Brain microvascular endothelial cell (primary cell): ENCODE results near the gene THSD8.
A peak's percentile ranks its signal among the peaks of the same experiment; 100 is the strongest.

Experiments used
- DNase-seq: peaks from one replicate; pipeline ENCODE4 v3.0.0-alpha.2; 2020
- H3K27ac ChIP-seq: fragments of 250-450 bp; sonication (Bioruptor Pico); 2 replicates; pipeline ENCODE4 v1.5.1; 2020; ENCODE audit warnings: mild to moderate bottlenecking, moderate library complexity
- H3K27me3 ChIP-seq: fragments of 250-450 bp; sonication (Bioruptor Pico); replicated peaks from 2 replicates; pipeline ENCODE4 v1.5.1; 2020; ENCODE audit warnings: mild to moderate bottlenecking
- H3K36me3 ChIP-seq: fragments of 250-450 bp; sonication (Bioruptor Pico); replicated peaks from 2 replicates; pipeline ENCODE4 v1.5.1; 2020; ENCODE audit warnings: mild to moderate bottlenecking
- H3K4me3 ChIP-seq: 2 replicates; pipeline ENCODE4 v1.5.1; 2011; ENCODE audit warnings: low read depth, mild to moderate bottlenecking, control low read depth, low read length, moderate library complexity
- in situ Hi-C: cut with HindIII; loops from 2 replicates; pipeline ENCODE4 v1.10.0; 2017; ENCODE audit warnings: low sequenced_read_pairs, low pct_ligation_motif_present
- TF ChIP-seq, protein P1 (sequence below): IDR thresholded peaks from 2 replicates; pipeline ENCODE4 v1.5.1; 2011; ENCODE audit warnings: low read depth, mild to moderate bottlenecking, moderate library complexity, low read length, control low read depth, inconsistent platforms; ENCODE audit errors: missing control alignments

The THSD8 gene

DNA sequence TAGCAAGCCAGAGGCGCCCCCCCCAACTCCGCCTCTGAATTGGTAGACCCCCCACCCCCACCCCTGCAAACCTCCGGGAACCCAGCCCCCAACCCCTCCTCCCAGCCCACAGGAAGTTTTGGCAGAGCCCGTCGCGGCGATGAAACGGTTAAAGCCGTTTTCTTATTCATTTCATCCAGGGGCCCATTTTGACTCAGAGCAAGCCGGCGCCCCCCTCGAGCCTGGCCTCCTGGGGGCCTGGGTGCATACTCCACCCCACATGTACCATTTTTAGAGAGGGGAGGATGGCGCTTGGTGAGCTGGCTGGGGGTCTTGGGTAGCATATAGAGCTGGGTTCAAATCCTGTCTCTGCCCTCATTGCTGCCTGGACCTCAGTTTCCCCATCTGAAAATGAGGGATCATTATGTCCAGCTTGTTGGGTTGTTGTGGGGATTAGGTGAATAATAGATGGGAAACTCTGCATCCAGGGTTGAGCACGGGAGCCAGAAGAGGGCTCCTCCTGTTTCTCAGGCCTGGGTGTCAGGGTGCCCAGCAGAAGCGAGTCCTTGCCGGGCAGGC is 18.5 kb upstream of the THSD8 start:
- in situ Hi-C loops = no loop called here
- H3K27ac ChIP-seq = peak overlapping the region; percentile 59
- TF ChIP-seq, protein P1, sequence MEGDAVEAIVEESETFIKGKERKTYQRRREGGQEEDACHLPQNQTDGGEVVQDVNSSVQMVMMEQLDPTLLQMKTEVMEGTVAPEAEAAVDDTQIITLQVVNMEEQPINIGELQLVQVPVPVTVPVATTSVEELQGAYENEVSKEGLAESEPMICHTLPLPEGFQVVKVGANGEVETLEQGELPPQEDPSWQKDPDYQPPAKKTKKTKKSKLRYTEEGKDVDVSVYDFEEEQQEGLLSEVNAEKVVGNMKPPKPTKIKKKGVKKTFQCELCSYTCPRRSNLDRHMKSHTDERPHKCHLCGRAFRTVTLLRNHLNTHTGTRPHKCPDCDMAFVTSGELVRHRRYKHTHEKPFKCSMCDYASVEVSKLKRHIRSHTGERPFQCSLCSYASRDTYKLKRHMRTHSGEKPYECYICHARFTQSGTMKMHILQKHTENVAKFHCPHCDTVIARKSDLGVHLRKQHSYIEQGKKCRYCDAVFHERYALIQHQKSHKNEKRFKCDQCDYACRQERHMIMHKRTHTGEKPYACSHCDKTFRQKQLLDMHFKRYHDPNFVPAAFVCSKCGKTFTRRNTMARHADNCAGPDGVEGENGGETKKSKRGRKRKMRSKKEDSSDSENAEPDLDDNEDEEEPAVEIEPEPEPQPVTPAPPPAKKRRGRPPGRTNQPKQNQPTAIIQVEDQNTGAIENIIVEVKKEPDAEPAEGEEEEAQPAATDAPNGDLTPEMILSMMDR = no peak
- H3K27me3 ChIP-seq = no peaks in the 10 kb centered on the region
- DNase-seq = no peak
- no peaks in the 10 kb centered on the region for H3K36me3 ChIP-seq
- peak overlapping the region; percentile 48 for H3K4me3 ChIP-seq

DNA sequence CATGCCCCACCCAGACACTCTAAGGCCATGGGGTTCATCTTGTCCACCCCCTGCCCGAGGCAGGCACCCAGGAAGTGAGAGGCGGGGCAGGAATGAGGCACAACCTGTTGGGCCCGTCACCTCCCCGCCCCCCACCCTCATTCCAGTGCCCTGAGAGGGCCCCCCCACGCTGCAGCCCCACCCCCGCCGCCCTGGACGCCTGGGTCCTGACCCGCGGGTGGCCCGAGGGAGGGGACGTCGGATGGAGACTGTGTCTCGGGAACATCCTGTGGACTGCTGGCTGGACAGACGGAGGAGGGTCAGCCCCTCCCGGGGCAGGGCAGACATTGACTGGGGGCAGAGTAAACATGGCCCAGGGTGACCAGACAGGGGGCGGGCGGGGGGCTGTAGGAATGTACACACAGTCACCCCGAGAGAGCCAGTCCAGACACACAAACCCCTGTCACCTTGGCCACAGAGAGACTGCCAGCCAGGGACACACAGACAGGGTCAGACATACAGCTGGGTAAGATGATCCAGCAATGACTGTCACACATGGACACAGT is 17.9 kb upstream of the THSD8 start:
- in situ Hi-C loops = no loop called here
- Histone ChIP-seq H3K4me3 (no peak overlapping the region), H3K27me3 (no peaks in the 10 kb centered on the region), H3K36me3 (no peaks in the 10 kb centered on the region), H3K27ac (peak overlapping the region; percentile 34)
- TF ChIP-seq, protein P1 = no peak
- DNase-seq = no peak

DNA sequence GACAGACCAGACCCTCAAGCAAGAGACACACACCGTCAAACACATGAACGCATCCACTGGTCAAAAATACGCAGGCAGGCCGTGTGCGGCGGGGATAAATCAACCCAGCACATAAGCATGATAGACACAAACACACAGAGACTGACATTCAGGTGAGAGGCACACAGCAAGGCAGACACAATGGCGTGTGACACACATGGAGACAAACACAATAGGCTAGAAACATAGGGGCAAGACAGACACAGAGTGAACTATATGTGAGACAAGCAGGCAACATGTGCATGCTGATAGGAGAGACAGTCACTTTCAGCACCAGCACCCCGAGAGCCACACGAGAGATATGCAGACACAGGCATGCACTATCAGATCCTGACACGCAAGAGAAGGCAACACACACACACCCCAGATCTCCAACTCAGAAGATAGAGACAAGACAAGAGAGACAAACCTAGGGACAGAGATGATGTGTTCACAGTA is 17.4 kb upstream of the THSD8 start:
- TF ChIP-seq, protein P1 = no peak
- Histone ChIP-seq H3K4me3 (no peak overlapping the region), H3K27ac (peak overlapping the region; percentile 34), H3K36me3 (no peaks in the 10 kb centered on the region), H3K27me3 (no peaks in the 10 kb centered on the region)
- in situ Hi-C loops = no loop called here
- DNase-seq = no peak

DNA sequence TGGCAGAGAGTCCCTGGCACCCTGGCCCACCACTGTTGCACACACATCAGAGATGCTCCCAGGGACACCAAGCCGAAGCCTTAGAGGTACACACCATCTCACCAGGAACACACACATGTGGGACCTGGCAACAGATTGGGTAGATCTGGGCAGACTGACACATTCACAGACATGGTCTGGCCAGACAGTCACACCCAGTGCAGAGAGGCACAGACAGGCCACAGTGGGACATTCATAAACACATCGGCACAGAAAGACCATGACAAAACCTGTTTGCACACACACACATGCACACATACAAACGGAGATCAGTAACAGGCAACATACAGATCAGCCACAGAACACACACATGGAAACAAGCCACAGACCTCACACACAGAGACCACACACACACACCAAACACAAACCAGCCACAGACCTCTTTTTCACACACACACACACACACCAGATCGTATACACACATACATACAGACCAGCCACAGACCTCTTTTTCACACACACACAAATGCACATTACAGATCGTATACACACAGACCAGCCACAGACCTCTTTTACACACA is 16.9 kb upstream of the THSD8 start:
- no peaks in the 10 kb centered on the region for H3K27me3 ChIP-seq
- peak overlapping the region; percentile 34 for H3K27ac ChIP-seq
- TF ChIP-seq, protein P1 = no peak
- in situ Hi-C loops = no loop called here
- DNase-seq = no peak
- H3K36me3 ChIP-seq = no peaks in the 10 kb centered on the region
- H3K4me3 ChIP-seq = no peak overlapping the region

DNA sequence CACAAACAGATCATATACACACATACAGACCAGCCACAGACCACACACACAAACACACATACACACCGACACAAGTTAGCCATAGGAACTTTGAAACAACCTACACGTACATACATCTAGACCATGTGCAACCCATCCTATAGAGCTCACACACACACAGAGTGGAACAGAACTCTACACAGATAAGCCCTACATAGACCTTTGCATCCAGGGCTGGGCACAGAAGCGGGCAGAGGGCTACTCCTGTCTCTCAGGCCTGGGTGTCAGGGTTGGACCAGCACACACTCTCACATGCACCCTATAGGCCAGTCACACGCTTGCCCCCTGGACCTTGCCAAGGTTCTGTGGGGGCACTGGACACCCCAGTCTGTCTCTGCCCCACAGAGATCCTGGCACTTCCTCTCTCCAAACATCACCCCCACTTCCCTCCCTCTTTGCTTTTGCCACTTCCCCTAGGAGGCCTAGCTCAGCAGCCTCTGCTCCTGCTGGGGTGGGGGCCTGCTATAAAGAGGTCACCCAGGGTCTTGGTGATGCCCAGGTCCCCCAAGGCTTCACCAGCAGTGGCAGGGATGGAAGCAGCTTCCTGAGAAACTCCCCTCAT is 16.3 kb upstream of the THSD8 start:
- H3K4me3 ChIP-seq = no peak overlapping the region
- H3K36me3 ChIP-seq = no peaks in the 10 kb centered on the region
- in situ Hi-C loops = no loop called here
- TF ChIP-seq, protein P1 = no peak
- H3K27ac ChIP-seq = no peak overlapping the region
- H3K27me3 ChIP-seq = no peaks in the 10 kb centered on the region
- no peak for DNase-seq
